ENCODE measurements around the gene CDKN1A.

Gene CDKN1A

GRCh38 chr6:36712816-36713215, 34.3 kb downstream of the CDKN1A start:
- no peaks in the 10 kb centered on the region for H3K36me3 ChIP-seq (ENCODE audit: control insufficient read depth in 2 of 2, insufficient read depth in 1 of 2, low read length in 2 of 2)
- ChIA-PET POLR2A (no interaction called here), CTCF (interaction anchor here (0.7 to 4.8 kb wide), 4 partner anchors 11 to 97 kb away, joined by 3 to 19 read pairs (median 6); no protein-coding TSS in a partner anchor)
- no peak overlapping the region for H3K4me3 ChIP-seq (ENCODE audit: low read depth, low read length)
- no peak for TF ChIP-seq TCF7L2 (IDR thresholded peaks at IDR 0.05; ENCODE audit: borderline replicate concordance, low read depth, low read length)
- no peak for TF ChIP-seq ZNF629 (tag by site-specific recombination; IDR thresholded peaks at IDR 0.05)
- no peak for TF ChIP-seq PRDM6 (tag by site-specific recombination; IDR thresholded peaks at IDR 0.05)
- no peak for TF ChIP-seq ZNF677 (tag by site-specific recombination; IDR thresholded peaks at IDR 0.05)
- no peak for TF ChIP-seq ZNF121 (tag by site-specific recombination; IDR thresholded peaks at IDR 0.05)
- no peak for TF ChIP-seq HOXA7 (CRISPR knock-in tag; IDR thresholded peaks at IDR 0.05; ENCODE audit: borderline replicate concordance)
- no peak for TF ChIP-seq ZNF302 (tag by site-specific recombination; IDR thresholded peaks at IDR 0.05; ENCODE audit: low read depth)
- TF ChIP-seq ZNF362 (tag by site-specific recombination; IDR thresholded peaks at IDR 0.05) = no peak
- no peak for TF ChIP-seq ZNF324 (tag by site-specific recombination; IDR thresholded peaks at IDR 0.05)
- TF ChIP-seq ZNF624 (tag by site-specific recombination; IDR thresholded peaks at IDR 0.05) = no peak
- TF ChIP-seq GLIS2 (tag by site-specific recombination; IDR thresholded peaks at IDR 0.05) = no peak
- no peak for TF ChIP-seq ZNF548 (tag by site-specific recombination; IDR thresholded peaks at IDR 0.05)
- no peak for TF ChIP-seq MZF1 (tag by site-specific recombination; IDR thresholded peaks at IDR 0.05; ENCODE audit: borderline replicate concordance)
- TF ChIP-seq ZNF585B (tag by site-specific recombination; IDR thresholded peaks at IDR 0.05) = no peak
- TF ChIP-seq ZFP41 (tag by site-specific recombination; IDR thresholded peaks at IDR 0.05; ENCODE audit: borderline replicate concordance) = no peak
- TF ChIP-seq HOXD13 (CRISPR knock-in tag; IDR thresholded peaks at IDR 0.05; ENCODE audit: borderline replicate concordance) = no peak
- TF ChIP-seq ZNF184 (tag by site-specific recombination; IDR thresholded peaks at IDR 0.05) = no peak
- no peak for TF ChIP-seq ZNF426 (tag by site-specific recombination; IDR thresholded peaks at IDR 0.05)
- no peaks in the 10 kb centered on the region for H3K9me3 ChIP-seq (ENCODE audit: control insufficient read depth, insufficient read depth, low read depth, low read length)
- no peak overlapping the region for H3K27ac ChIP-seq (ENCODE audit: extremely low read depth, low read depth, low read length)
- H3K4me1 ChIP-seq (ENCODE audit: control insufficient read depth, insufficient read depth, low read length) = no peaks in the 10 kb centered on the region

- no peaks in the 10 kb centered on the region for H3K4me1 ChIP-seq (ENCODE audit: control insufficient read depth, insufficient read depth, low read length)
- H3K9me3 ChIP-seq (ENCODE audit: control insufficient read depth, insufficient read depth, low read depth, low read length) = no peaks in the 10 kb centered on the region
- TF ChIP-seq ZNF623 (tag by site-specific recombination; IDR thresholded peaks at IDR 0.05) (no peak), ZNF335 (tag by site-specific recombination; conservative IDR thresholded peaks at IDR 0.05) (no peak), ZNF138 (tag by site-specific recombination; IDR thresholded peaks at IDR 0.05; ENCODE audit: borderline replicate concordance) (no peak)
- H3K36me3 ChIP-seq (ENCODE audit: control insufficient read depth in 2 of 2, insufficient read depth in 1 of 2, low read length in 2 of 2) = no peaks in the 10 kb centered on the region
- H3K27ac ChIP-seq (ENCODE audit: extremely low read depth, low read depth, low read length) = no peak overlapping the region
- CTCF ChIA-PET = interaction anchor here (1.1 kb wide), 1 partner anchor 70 kb away, joined by 3 read pairs; no protein-coding TSS in a partner anchor
- POLR2A ChIA-PET = interaction anchor here (0.6 kb wide), 1 partner anchor 187 kb away, joined by 3 read pairs; no protein-coding TSS in a partner anchor
- no peak overlapping the region for H3K4me3 ChIP-seq (ENCODE audit: low read depth, low read length)
Measured at GRCh38 chr6:36713846-36714245, 35.3 kb downstream of the CDKN1A start.

- no peaks in the 10 kb centered on the region for H3K36me3 ChIP-seq (ENCODE audit: control insufficient read depth in 2 of 2, insufficient read depth in 1 of 2, low read length in 2 of 2)
- POLR2A ChIA-PET = no interaction called here
- no peaks in the 10 kb centered on the region for H3K9me3 ChIP-seq (ENCODE audit: control insufficient read depth, insufficient read depth, low read depth, low read length)
- no peak overlapping the region for H3K4me3 ChIP-seq (ENCODE audit: low read depth, low read length)
- CTCF ChIA-PET = interaction anchor here (0.5 kb wide), 1 partner anchor 44 kb away, joined by 4 read pairs; no protein-coding TSS in a partner anchor
- H3K27ac ChIP-seq (ENCODE audit: extremely low read depth, low read depth, low read length) = no peak overlapping the region
- H3K4me1 ChIP-seq (ENCODE audit: control insufficient read depth, insufficient read depth, low read length) = no peaks in the 10 kb centered on the region
- no peak for TF ChIP-seq ZNF530 (tag by site-specific recombination; IDR thresholded peaks at IDR 0.05; ENCODE audit: low read depth)
- no peak for TF ChIP-seq ZNF837 (tag by site-specific recombination; IDR thresholded peaks at IDR 0.05)
- TF ChIP-seq ZNF114 (tag by site-specific recombination; IDR thresholded peaks at IDR 0.05) = no peak
- TF ChIP-seq ZNF514 (tag by site-specific recombination; IDR thresholded peaks at IDR 0.05) = no peak
- no peak for TF ChIP-seq OVOL3 (tag by site-specific recombination; IDR thresholded peaks at IDR 0.05)
- TF ChIP-seq GFI1B (tag by site-specific recombination; IDR thresholded peaks at IDR 0.05) = no peak
- TF ChIP-seq MZF1 (tag by site-specific recombination; IDR thresholded peaks at IDR 0.05; ENCODE audit: borderline replicate concordance) = no peak
- TF ChIP-seq ZNF558 (tag by site-specific recombination; IDR thresholded peaks at IDR 0.05) = no peak
- no peak for TF ChIP-seq FEZF1 (tag by site-specific recombination; IDR thresholded peaks at IDR 0.05)
- no peak for TF ChIP-seq ZNF785 (tag by site-specific recombination; IDR thresholded peaks at IDR 0.05)
- no peak for TF ChIP-seq ZNF26 (tag by site-specific recombination; IDR thresholded peaks at IDR 0.05)
- no peak for TF ChIP-seq YY2 (tag by site-specific recombination; IDR thresholded peaks at IDR 0.05)
Measured at GRCh38 chr6:36714511-36714910, 36.0 kb downstream of the CDKN1A start.
